Nephron (organoid): ENCODE results near the gene CHRM2.

Experiments used
- H3K27ac Mint-ChIP-seq, 3 experiments: 2 replicates each; pipeline ENCODE4 v1.8.0; 2020; ENCODE audit warnings: mixed read lengths in 3 of 3, mild to moderate bottlenecking in 2 of 3, moderate library complexity in 1 of 3
- H3K27me3 Mint-ChIP-seq: 2 replicates; pipeline ENCODE4 v1.8.0; 2021; ENCODE audit warnings: low read depth, mild to moderate bottlenecking, moderate library complexity, mixed read lengths
- H3K36me3 Mint-ChIP-seq: 2 replicates; pipeline ENCODE4 v1.8.0; 2020; ENCODE audit warnings: low read depth, mixed read lengths
- H3K4me1 Mint-ChIP-seq: 2 replicates; pipeline ENCODE4 v1.8.0; 2020; ENCODE audit warnings: mixed read lengths
- H3K4me3 Mint-ChIP-seq, 3 experiments: 2 replicates each; pipeline ENCODE4 v1.8.0; 2020; ENCODE audit warnings: mild to moderate bottlenecking in 3 of 3, mixed read lengths in 3 of 3, moderate library complexity in 2 of 3
- H3K9me3 Mint-ChIP-seq: 2 replicates; pipeline ENCODE4 v1.8.0; 2020; ENCODE audit warnings: mixed read lengths
- CTCF ChIP-seq, 3 experiments: fragments of 200-600 bp; sonication (generic); IDR thresholded peaks; one replicate each; pipeline ENCODE4 v1.5.0; 2021; ENCODE audit warnings: antibody characterized with exemption in 3 of 3; ENCODE audit not compliant: unreplicated experiment in 3 of 3

CHRM2 gene

GRCh38 chr7:136923111-136923667 is 54.7 kb downstream of the CHRM2 start:
- Mint-ChIP-seq H3K4me3 (no peak overlapping the region), H3K9me3 (no peaks in the 10 kb centered on the region), H3K36me3 (no peaks in the 10 kb centered on the region), H3K4me1 (peaks cover 24% of the 10 kb centered on the region), H3K27me3 (no peaks in the 10 kb centered on the region), H3K27ac (no peak overlapping the region)
- no peak for TF ChIP-seq CTCF (IDR thresholded peaks at IDR 0.05; ENCODE audit: unreplicated experiment in 3 of 3)

GRCh38 chr7:136925044-136925443 is 56.6 kb downstream of the CHRM2 start:
- no peaks in the 10 kb centered on the region for H3K9me3 Mint-ChIP-seq
- H3K27ac Mint-ChIP-seq = peak overlapping the region; percentile 8 to 70 (median 25)
- H3K27me3 Mint-ChIP-seq = no peaks in the 10 kb centered on the region
- no peaks in the 10 kb centered on the region for H3K36me3 Mint-ChIP-seq
- H3K4me3 Mint-ChIP-seq = no peak overlapping the region
- no peak for TF ChIP-seq CTCF (IDR thresholded peaks at IDR 0.05; ENCODE audit: unreplicated experiment in 3 of 3)
- H3K4me1 Mint-ChIP-seq = peaks cover 24% of the 10 kb centered on the region

- H3K4me3 Mint-ChIP-seq = no peak overlapping the region
- H3K36me3 Mint-ChIP-seq = no peaks in the 10 kb centered on the region
- no peaks in the 10 kb centered on the region for H3K9me3 Mint-ChIP-seq
- TF ChIP-seq CTCF (IDR thresholded peaks at IDR 0.05; ENCODE audit: unreplicated experiment in 3 of 3) = no peak
- H3K27me3 Mint-ChIP-seq = no peaks in the 10 kb centered on the region
- peaks cover 24% of the 10 kb centered on the region for H3K4me1 Mint-ChIP-seq
- H3K27ac Mint-ChIP-seq = no peak overlapping the region
Measured at GRCh38 chr7:136925556-136925955, 57.1 kb downstream of the CHRM2 start.

DNA sequence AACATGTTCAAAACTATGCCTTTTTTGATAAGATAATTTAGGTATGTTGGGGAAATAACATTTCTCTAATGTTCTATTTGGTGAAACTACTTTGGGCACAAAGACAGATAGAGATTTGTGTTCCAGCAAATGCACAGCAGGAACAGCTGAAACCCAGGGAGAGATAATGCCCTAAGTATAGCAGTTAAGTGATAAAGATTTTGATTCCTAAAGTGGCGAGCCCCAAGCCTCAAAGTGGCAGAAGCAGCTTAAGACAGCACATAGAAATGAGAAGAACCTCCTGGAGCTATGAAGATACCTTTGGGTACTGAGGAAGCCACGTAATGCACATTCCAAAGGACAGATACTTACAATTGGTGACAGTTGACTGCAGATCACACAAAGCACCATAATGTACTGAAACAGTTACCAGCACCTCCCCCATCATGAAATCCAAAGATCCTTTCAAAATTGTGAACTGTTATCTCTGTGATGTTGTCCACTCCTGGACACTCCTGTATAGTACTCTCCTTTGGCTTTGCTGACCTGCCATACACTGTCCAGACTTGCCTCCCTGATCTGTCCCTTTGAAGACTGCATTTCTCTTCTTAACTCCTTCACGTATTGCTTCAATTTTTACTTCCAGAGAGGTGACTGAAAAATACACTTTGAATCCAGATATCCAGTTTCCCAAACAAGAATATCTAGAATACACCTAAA is 62.9 kb downstream of the CHRM2 start:
- H3K4me1 Mint-ChIP-seq = peaks cover 18% of the 10 kb centered on the region
- H3K27ac Mint-ChIP-seq = no peak overlapping the region
- H3K36me3 Mint-ChIP-seq = no peaks in the 10 kb centered on the region
- no peaks in the 10 kb centered on the region for H3K27me3 Mint-ChIP-seq
- H3K4me3 Mint-ChIP-seq = no peak overlapping the region
- H3K9me3 Mint-ChIP-seq = peaks cover 8% of the 10 kb centered on the region
- TF ChIP-seq CTCF (IDR thresholded peaks at IDR 0.05; ENCODE audit: unreplicated experiment in 3 of 3) = no peak

GRCh38 chr7:136937436-136937835 is 69.0 kb downstream of the CHRM2 start:
- no peak for TF ChIP-seq CTCF (IDR thresholded peaks at IDR 0.05; ENCODE audit: unreplicated experiment in 3 of 3)
- H3K9me3 Mint-ChIP-seq = peaks cover 4% of the 10 kb centered on the region
- no peaks in the 10 kb centered on the region for H3K27me3 Mint-ChIP-seq
- H3K4me1 Mint-ChIP-seq = peaks cover under 1% of the 10 kb centered on the region
- no peaks in the 10 kb centered on the region for H3K36me3 Mint-ChIP-seq
- no peak overlapping the region for H3K27ac Mint-ChIP-seq
- no peak overlapping the region for H3K4me3 Mint-ChIP-seq

GRCh38 chr7:136938476-136938875 is 70.0 kb downstream of the CHRM2 start:
- H3K36me3 Mint-ChIP-seq = no peaks in the 10 kb centered on the region
- H3K27me3 Mint-ChIP-seq = no peaks in the 10 kb centered on the region
- H3K9me3 Mint-ChIP-seq = peaks cover 4% of the 10 kb centered on the region
- TF ChIP-seq CTCF (IDR thresholded peaks at IDR 0.05; ENCODE audit: unreplicated experiment in 3 of 3) = no peak
- peaks cover 7% of the 10 kb centered on the region for H3K4me1 Mint-ChIP-seq
- H3K27ac Mint-ChIP-seq = no peak overlapping the region
- H3K4me3 Mint-ChIP-seq = no peak overlapping the region
